Measurements from ENCODE around the gene FAM228A.

The FAM228A gene

DNA sequence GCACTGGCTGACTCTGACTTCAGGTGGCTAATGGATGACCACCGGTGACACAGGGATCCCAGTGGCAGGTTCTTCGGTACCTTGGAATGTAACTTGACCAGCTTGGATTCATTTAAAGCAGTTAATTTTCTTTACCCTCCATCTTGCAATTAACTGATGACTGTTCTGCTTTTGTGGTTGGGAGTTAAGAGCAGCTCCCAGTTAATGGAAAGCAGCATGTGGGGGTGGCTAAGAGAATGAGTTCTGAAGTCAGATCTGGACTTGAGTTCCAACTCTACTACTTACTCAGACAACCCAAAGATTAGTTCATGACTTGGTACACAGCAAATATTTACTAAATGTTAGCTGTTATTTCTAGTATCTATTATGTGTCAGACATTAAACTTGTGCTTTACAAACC lies 58.5 kb downstream of the FAM228A start:
- H3K9ac ChIP-seq = no peak overlapping the region
- no peaks in the 10 kb centered on the region for H3K36me3 ChIP-seq (ENCODE audit: insufficient read depth)
- no peak overlapping the region for H3K4me2 ChIP-seq
- TF ChIP-seq, protein P1, sequence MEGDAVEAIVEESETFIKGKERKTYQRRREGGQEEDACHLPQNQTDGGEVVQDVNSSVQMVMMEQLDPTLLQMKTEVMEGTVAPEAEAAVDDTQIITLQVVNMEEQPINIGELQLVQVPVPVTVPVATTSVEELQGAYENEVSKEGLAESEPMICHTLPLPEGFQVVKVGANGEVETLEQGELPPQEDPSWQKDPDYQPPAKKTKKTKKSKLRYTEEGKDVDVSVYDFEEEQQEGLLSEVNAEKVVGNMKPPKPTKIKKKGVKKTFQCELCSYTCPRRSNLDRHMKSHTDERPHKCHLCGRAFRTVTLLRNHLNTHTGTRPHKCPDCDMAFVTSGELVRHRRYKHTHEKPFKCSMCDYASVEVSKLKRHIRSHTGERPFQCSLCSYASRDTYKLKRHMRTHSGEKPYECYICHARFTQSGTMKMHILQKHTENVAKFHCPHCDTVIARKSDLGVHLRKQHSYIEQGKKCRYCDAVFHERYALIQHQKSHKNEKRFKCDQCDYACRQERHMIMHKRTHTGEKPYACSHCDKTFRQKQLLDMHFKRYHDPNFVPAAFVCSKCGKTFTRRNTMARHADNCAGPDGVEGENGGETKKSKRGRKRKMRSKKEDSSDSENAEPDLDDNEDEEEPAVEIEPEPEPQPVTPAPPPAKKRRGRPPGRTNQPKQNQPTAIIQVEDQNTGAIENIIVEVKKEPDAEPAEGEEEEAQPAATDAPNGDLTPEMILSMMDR (conservative IDR thresholded peaks at IDR 0.05; ENCODE audit: low read depth, low read length) = no peak
- no peaks in the 10 kb centered on the region for H3K79me2 ChIP-seq (ENCODE audit: insufficient read depth, low read depth)
- H3K27ac ChIP-seq = no peak overlapping the region
- no peak overlapping the region for H3K4me3 ChIP-seq (IDR thresholded peaks at IDR 0.05; ENCODE audit: insufficient read depth, low read depth, low read length)
- H2AFZ ChIP-seq (ENCODE audit: low read depth) = no peak overlapping the region
- H3K4me1 ChIP-seq (ENCODE audit: low read depth, poor library complexity, severe bottlenecking) = peaks cover 3% of the 10 kb centered on the region
- H4K20me1 ChIP-seq (ENCODE audit: insufficient read depth) = no peaks in the 10 kb centered on the region
- H3K27me3 ChIP-seq (ENCODE audit: insufficient read depth, low read depth) = no peaks in the 10 kb centered on the region

DNA sequence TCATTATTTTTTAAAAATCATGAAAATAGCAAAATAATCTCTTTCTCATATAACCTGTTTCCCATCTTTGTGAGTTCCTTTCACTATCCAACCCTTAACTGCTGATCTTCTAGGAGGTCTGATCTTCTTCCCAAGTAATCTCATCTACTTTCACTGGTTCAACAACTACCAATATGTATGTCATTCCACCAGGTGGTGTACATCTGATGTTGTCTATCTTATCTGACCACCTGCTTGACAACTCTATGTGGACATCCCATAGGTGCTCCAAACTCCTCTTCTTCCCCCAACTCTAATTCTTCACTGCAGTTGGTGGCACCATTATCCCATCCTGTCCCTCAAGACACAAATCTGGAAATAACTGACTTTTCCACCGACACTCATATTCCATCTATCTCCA lies 62.5 kb downstream of the FAM228A start:
- Histone ChIP-seq H3K4me3 (IDR thresholded peaks at IDR 0.05; ENCODE audit: insufficient read depth, low read depth, low read length) (no peak overlapping the region), H3K4me2 (no peak overlapping the region), H3K27me3 (ENCODE audit: insufficient read depth, low read depth) (no peaks in the 10 kb centered on the region), H2AFZ (ENCODE audit: low read depth) (no peak overlapping the region), H3K4me1 (ENCODE audit: low read depth, poor library complexity, severe bottlenecking) (no peaks in the 10 kb centered on the region), H4K20me1 (ENCODE audit: insufficient read depth) (no peaks in the 10 kb centered on the region), H3K36me3 (ENCODE audit: insufficient read depth) (no peaks in the 10 kb centered on the region), H3K27ac (no peak overlapping the region), H3K9ac (no peak overlapping the region), H3K79me2 (ENCODE audit: insufficient read depth, low read depth) (no peaks in the 10 kb centered on the region)
- TF ChIP-seq, protein P1 (conservative IDR thresholded peaks at IDR 0.05; ENCODE audit: low read depth, low read length) = no peak

DNA sequence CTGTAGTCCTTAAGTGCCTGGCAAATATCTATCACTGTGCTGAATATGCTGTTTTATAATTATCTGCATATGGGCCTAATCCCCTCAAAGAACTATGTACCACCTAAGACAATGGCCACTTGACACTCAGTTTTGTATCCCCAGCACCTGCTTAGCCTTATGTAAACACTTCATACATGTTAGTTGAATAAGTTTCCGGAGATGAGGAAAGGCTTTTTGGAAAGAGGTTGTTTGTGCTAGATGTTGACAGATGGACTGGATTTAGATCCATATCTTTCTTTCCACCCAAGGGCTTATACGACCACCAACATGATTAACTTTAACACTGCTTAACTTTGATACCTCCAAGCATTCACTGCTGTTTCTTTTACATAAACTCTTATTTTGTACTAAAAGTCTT lies 63.3 kb downstream of the FAM228A start:
- Histone ChIP-seq H3K9ac (no peak overlapping the region), H3K36me3 (ENCODE audit: insufficient read depth) (no peaks in the 10 kb centered on the region), H2AFZ (ENCODE audit: low read depth) (no peak overlapping the region), H4K20me1 (ENCODE audit: insufficient read depth) (no peaks in the 10 kb centered on the region), H3K79me2 (ENCODE audit: insufficient read depth, low read depth) (no peaks in the 10 kb centered on the region), H3K4me3 (IDR thresholded peaks at IDR 0.05; ENCODE audit: insufficient read depth, low read depth, low read length) (no peak overlapping the region), H3K27ac (no peak overlapping the region), H3K4me2 (no peak overlapping the region), H3K4me1 (ENCODE audit: low read depth, poor library complexity, severe bottlenecking) (no peaks in the 10 kb centered on the region), H3K27me3 (ENCODE audit: insufficient read depth, low read depth) (no peaks in the 10 kb centered on the region)
- TF ChIP-seq, protein P1 (conservative IDR thresholded peaks at IDR 0.05; ENCODE audit: low read depth, low read length) = no peak

DNA sequence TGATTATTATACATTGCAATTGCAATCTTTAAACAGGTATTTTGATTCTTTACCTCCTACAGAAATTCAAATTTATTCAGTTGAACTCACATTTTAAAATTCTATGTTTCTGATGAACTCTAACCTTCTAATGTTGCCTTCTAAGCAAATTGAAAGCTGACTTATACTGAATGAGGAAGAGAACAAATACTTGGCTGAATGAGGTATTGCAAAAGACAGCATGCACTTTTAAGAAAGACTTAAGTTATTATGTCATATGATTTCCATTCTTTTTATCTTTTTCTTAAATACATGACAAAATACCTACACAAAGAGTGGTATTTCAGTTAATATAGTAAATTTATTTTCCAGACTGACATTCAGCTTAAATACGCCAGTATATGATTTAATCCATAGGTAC lies 64.7 kb downstream of the FAM228A start:
- H3K4me3 ChIP-seq (IDR thresholded peaks at IDR 0.05; ENCODE audit: insufficient read depth, low read depth, low read length) = no peak overlapping the region
- no peaks in the 10 kb centered on the region for H3K36me3 ChIP-seq (ENCODE audit: insufficient read depth)
- H3K4me2 ChIP-seq = no peak overlapping the region

More for the DNA sequence above, 64.7 kb downstream of the FAM228A start:
- Histone ChIP-seq H4K20me1 (ENCODE audit: insufficient read depth) (no peaks in the 10 kb centered on the region), H3K4me1 (ENCODE audit: low read depth, poor library complexity, severe bottlenecking) (no peaks in the 10 kb centered on the region), H3K79me2 (ENCODE audit: insufficient read depth, low read depth) (no peaks in the 10 kb centered on the region), H3K27me3 (ENCODE audit: insufficient read depth, low read depth) (no peaks in the 10 kb centered on the region), H2AFZ (ENCODE audit: low read depth) (no peak overlapping the region), H3K27ac (no peak overlapping the region), H3K9ac (no peak overlapping the region)
- TF ChIP-seq, protein P1 (conservative IDR thresholded peaks at IDR 0.05; ENCODE audit: low read depth, low read length) = no peak
